GM10248 (cell line): ENCODE results near the gene HEPACAM2.

Experiments
- CTCF ChIA-PET: fragments of 300-600 bp; sonication (Branson Sonifier 250); formaldehyde crosslinking; extraction: SDS; loops from one replicate; lab custom pipeline; 2021; ENCODE audit warnings: antibody characterized with exemption; lab: Yijun Ruan, JAX
- POLR2A ChIA-PET: fragments of 350-650 bp; sonication (Branson Sonifier 250); formaldehyde crosslinking; extraction: SDS; loops from one replicate; lab custom pipeline; 2020; ENCODE audit warnings: antibody characterized with exemption; lab: Yijun Ruan, JAX
- DNase-seq: peaks from one replicate; pipeline ENCODE4 v3.0.0; 2012; ENCODE audit errors: extremely low spot score
- TF ChIP-seq, protein P1 (sequence below): IDR thresholded peaks from 2 replicates; pipeline ENCODE4 v1.5.1; 2012; ENCODE audit warnings: mild to moderate bottlenecking, low read depth; ENCODE audit errors: extremely low read depth, missing control alignments, control extremely low read depth

The HEPACAM2 gene

DNA sequence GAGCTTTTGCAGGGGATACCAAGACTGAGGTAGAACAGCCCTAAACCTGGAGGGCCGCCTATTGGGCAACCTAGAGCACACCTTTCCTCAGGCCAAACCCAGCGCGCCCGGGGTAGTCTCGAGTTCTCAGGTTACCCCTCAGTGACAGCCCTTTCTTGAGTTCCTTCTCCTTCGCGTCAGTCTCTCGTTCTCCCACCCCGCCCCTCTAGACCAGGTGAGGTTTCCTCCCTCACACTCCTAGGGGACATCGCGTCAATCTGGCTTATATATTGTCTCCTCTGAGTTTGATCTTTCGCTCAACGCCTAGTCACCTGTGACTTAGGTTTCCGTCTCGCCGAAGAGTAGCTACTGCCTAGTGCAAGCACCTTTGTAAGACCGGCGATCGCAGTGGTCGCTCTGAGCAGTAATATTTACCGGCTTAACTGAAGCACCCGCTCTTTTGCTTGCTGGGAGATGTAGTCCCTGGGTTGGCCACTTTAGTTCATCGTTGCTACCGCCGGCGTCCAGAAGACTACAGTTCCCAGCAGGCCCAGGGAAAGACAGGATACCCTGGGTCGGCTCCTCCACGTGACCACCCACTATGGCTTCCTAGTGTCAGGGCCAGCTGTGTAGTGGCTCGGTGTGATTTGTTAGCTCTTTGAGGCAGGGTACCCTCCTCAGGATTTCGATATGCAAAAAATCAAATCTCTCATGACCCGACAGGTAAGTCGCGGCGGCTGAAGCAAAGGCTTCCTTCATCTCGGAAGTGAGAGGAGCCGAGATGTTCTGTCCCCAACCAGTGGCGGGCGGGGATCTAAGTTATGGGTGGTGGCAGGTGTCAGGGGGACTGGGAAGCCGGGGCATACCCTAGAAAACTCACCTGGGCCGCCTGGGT is 5.8 kb upstream of the HEPACAM2 start, which contains the start of gene VPS50:
TSS of gene VPS50 (plus strand) at position 568 of the 874 bp plus-strand sequence. CDS start at position 670, 102 bp downstream.
- peak; percentile 91 for DNase-seq
- TF ChIP-seq, protein P1, sequence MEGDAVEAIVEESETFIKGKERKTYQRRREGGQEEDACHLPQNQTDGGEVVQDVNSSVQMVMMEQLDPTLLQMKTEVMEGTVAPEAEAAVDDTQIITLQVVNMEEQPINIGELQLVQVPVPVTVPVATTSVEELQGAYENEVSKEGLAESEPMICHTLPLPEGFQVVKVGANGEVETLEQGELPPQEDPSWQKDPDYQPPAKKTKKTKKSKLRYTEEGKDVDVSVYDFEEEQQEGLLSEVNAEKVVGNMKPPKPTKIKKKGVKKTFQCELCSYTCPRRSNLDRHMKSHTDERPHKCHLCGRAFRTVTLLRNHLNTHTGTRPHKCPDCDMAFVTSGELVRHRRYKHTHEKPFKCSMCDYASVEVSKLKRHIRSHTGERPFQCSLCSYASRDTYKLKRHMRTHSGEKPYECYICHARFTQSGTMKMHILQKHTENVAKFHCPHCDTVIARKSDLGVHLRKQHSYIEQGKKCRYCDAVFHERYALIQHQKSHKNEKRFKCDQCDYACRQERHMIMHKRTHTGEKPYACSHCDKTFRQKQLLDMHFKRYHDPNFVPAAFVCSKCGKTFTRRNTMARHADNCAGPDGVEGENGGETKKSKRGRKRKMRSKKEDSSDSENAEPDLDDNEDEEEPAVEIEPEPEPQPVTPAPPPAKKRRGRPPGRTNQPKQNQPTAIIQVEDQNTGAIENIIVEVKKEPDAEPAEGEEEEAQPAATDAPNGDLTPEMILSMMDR, result no peak
- ChIA-PET CTCF (interaction anchor here (0.6 to 5.1 kb wide), 5 partner anchors 10 to 142 kb away, joined by 3 to 40 read pairs (median 3); no protein-coding TSS in a partner anchor), POLR2A (interaction anchor here (0.7 kb wide), 1 partner anchor 399 kb away, joined by 3 read pairs; no protein-coding TSS in a partner anchor)

DNA sequence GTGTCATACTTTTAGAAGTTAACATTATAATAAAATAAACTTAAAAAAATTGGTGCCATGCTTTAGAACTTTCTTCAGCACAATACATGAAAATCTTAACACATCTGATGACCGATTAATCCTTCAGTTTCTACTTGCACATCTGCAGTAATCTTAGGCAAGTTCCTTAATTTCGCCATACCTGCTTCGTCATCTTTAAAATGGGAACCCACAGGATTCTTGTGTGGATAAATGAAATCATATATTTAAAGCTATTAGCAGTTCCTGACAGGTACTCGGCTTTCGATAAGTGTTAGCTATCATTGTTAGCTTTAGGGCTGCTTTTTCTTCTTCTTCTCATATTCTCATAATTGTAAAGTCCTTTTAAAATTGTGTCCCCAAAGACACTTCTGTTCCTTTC is 5.0 kb upstream of the HEPACAM2 start:
- DNase-seq, result no peak
- POLR2A ChIA-PET, result no interaction called here
- CTCF ChIA-PET, result interaction anchor here (1.4 to 5.1 kb wide), 3 partner anchors 11 to 24 kb away, joined by 3 to 40 read pairs (median 13); no protein-coding TSS in a partner anchor
- TF ChIP-seq, protein P1, result no peak

DNA sequence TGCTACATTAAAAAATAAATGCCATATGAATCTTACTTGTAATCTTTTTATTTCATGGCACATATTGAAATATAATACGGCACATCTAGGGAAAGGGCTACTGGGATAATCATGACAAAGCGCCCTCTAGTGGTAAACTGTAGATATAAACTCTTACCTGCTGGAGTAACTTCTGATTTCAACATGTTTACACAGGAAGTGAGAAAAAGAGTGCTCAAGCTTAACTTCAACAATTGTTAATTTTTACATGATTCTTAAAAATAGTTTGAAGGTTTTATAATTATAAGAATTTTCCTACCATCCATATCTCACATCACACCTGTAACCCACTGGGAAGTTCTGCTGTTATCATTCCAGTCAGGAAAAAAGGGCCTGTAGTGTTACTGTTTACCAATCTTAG is 2.0 kb upstream of the HEPACAM2 start:
- CTCF ChIA-PET, result interaction anchor here (0.6 to 2.9 kb wide), 10 partner anchors 12 to 96 kb away, joined by 3 to 20 read pairs (median 4); no protein-coding TSS in a partner anchor
- POLR2A ChIA-PET, result no interaction called here
- TF ChIP-seq, protein P1, result peak; percentile 58
- peak; percentile 41 for DNase-seq

DNA sequence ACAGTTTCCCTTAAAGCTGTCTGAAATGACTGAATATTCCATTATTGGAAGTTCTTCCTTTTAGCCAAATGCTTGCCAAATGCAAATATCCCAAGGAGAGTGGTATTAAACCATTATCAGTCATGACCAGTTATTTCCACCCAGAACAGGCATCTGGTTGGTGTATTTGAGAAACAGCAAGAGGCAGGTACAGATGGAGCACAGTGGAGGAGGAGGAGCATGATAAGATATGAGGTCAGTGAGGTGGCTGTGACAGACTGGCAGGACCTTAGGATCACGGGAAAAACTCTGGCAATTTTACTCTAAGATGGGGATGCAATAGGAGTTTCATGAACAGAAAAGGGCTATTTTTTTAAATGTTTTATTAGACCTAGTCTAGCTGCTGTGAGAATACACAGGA is 6.4 kb downstream of the HEPACAM2 start:
- TF ChIP-seq, protein P1, result no peak
- ChIA-PET CTCF (no interaction called here), POLR2A (no interaction called here)
- no peak for DNase-seq

DNA sequence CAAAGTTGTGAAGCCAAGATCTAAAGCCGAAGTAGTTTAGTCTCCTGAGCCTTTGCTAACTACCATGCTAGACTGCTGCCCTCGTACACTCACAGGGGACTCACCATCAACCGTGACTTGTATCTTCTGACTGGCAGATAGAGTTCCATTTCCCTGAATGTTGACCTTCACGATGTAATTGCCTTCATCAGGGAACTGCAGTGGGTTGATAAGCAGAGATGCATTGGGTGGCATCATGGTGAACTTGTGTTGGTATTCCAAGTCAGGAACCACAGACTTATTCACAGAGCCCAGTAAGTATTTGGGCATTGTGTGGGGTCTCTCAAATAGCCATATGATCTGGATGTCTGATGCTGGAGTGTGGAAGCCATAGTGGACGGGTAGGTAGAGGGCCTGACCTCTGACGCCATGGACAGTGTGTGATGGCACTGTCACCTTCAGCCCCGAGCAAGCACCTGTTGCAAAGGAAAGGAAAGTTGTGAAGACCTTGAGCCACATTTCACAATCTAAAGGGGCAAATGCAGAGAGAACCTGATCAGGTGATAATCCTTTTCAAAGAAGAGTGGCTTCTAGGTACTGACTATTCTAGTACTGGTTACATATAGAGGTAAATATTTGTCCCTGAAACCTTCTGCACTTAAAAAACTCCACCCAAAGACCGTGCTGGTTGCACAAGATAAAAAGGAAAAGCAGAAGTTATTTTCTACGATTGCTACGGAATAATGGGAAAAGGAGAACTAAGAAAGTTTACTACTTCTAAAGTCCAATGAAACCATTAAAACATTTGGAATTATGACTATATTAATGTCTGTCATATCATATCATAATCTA is 7.1 kb downstream of the HEPACAM2 start:
- ChIA-PET CTCF (interaction anchor here (4.6 kb wide), 1 partner anchor 9 kb away, joined by 20 read pairs; no protein-coding TSS in a partner anchor), POLR2A (no interaction called here)
- TF ChIP-seq, protein P1, result no peak
- DNase-seq, result no peak

DNA sequence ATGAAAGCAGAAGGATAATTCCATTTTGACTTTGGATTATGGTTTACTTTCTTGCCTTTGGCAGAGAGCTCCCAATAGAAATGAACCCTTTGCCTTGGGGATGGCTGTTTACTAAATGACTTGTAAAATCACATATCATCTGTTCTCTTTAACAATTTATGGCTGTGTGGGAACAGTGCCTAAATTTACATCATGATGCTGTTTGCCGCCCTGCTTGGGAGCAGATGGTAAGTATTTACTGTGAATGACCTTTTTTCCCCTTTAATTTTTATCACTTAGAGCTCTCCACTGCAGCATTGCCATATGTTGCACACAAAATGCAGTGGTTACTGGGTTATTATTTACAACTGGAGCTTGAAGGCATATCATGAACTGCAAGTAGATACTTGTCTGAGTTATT is 13.4 kb downstream of the HEPACAM2 start:
- TF ChIP-seq, protein P1, result no peak
- ChIA-PET CTCF (interaction anchor here (1.0 kb wide), 1 partner anchor 16 kb away, joined by 3 read pairs; no protein-coding TSS in a partner anchor), POLR2A (no interaction called here)
- DNase-seq, result no peak
